ENCODE data around the gene ERN1.

ERN1 gene

DNA sequence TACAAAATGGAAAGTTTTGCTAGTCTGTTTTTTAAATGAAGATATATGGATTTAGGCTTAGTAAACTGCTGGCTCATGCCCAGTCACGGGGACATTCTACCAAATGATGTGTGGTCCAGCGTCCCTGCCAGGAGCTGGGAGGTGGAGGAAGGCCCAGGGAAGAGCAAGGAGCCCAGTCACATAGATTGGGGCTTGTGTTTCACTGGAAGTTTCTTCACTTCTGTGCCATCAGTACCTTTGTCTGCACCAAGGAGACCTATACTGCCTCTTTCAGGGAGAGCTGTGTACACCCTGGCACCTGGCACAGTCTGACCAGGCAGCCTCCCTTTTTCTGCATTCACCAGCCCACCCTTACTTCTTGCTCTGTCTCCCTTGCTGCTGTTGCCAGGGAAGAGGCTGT is 32.6 kb upstream of the ERN1 start:
- H3K27me3 ChIP-seq (ENCODE audit: insufficient read depth, poor library complexity, severe bottlenecking) = no peaks in the 10 kb centered on the region
- TF ChIP-seq SPI1 (IDR thresholded peaks at IDR 0.05; ENCODE audit: borderline replicate concordance, low read depth) (no peak), GABPA (IDR thresholded peaks at IDR 0.05; ENCODE audit: low read depth) (no peak), POLR2AphosphoS5 (IDR thresholded peaks at IDR 0.05; ENCODE audit: low read depth) (no peak)
- TF ChIP-seq, protein P1, sequence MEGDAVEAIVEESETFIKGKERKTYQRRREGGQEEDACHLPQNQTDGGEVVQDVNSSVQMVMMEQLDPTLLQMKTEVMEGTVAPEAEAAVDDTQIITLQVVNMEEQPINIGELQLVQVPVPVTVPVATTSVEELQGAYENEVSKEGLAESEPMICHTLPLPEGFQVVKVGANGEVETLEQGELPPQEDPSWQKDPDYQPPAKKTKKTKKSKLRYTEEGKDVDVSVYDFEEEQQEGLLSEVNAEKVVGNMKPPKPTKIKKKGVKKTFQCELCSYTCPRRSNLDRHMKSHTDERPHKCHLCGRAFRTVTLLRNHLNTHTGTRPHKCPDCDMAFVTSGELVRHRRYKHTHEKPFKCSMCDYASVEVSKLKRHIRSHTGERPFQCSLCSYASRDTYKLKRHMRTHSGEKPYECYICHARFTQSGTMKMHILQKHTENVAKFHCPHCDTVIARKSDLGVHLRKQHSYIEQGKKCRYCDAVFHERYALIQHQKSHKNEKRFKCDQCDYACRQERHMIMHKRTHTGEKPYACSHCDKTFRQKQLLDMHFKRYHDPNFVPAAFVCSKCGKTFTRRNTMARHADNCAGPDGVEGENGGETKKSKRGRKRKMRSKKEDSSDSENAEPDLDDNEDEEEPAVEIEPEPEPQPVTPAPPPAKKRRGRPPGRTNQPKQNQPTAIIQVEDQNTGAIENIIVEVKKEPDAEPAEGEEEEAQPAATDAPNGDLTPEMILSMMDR (IDR thresholded peaks at IDR 0.05; ENCODE audit: insufficient read depth, low read length) = no peak
- TF ChIP-seq, protein P2, sequence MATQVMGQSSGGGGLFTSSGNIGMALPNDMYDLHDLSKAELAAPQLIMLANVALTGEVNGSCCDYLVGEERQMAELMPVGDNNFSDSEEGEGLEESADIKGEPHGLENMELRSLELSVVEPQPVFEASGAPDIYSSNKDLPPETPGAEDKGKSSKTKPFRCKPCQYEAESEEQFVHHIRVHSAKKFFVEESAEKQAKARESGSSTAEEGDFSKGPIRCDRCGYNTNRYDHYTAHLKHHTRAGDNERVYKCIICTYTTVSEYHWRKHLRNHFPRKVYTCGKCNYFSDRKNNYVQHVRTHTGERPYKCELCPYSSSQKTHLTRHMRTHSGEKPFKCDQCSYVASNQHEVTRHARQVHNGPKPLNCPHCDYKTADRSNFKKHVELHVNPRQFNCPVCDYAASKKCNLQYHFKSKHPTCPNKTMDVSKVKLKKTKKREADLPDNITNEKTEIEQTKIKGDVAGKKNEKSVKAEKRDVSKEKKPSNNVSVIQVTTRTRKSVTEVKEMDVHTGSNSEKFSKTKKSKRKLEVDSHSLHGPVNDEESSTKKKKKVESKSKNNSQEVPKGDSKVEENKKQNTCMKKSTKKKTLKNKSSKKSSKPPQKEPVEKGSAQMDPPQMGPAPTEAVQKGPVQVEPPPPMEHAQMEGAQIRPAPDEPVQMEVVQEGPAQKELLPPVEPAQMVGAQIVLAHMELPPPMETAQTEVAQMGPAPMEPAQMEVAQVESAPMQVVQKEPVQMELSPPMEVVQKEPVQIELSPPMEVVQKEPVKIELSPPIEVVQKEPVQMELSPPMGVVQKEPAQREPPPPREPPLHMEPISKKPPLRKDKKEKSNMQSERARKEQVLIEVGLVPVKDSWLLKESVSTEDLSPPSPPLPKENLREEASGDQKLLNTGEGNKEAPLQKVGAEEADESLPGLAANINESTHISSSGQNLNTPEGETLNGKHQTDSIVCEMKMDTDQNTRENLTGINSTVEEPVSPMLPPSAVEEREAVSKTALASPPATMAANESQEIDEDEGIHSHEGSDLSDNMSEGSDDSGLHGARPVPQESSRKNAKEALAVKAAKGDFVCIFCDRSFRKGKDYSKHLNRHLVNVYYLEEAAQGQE (IDR thresholded peaks at IDR 0.05; ENCODE audit: insufficient replicate concordance, low read depth) = no peak
- DNase-seq (ENCODE audit: low read depth in 1 of 2, low spot score in 1 of 2) = no peak
- no peak overlapping the region for H3K27ac ChIP-seq (replicated peaks)
- H3K4me3 ChIP-seq (replicated peaks; ENCODE audit: insufficient read depth, low read length) = no peak overlapping the region

DNA sequence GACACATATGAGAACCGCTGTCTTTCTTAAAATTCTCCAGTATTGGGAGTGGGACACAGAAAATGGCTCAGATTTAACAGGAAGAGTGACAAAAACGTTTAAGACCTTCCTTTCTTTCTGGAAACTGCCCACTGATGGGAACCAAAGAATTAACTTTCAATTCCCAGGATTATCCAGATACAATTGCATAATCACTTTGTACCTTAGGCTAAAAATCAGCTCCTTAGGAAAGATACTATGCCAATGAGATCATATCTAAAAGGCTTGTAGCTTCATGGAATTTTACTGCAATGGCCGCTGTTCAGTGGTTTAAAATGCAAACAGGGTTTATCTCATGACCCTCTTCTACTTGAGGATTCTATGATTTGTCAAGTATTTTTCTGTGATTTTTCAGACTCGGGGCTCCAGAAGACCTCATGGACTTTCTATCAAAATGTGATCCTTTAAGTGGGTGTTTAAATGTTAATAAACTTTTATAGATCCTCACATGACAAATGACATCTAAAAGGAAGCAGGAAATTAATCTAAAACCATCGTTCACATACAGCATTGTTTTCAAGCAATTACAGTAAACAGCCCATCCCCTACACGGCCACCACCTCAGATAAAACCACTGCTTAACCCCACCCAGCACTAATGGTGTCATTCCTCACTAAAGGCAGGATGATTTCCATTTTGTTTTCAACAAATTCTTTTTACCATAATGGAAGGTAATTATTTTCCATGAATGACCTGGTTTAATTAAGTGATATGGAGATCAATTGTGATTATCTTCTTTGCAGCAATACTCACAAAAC is 31.6 kb upstream of the ERN1 start:
- Histone ChIP-seq H3K27ac (replicated peaks) (no peak overlapping the region), H3K27me3 (ENCODE audit: insufficient read depth, poor library complexity, severe bottlenecking) (no peaks in the 10 kb centered on the region), H3K4me3 (replicated peaks; ENCODE audit: insufficient read depth, low read length) (no peak overlapping the region)
- DNase-seq (ENCODE audit: low read depth in 1 of 2, low spot score in 1 of 2) = no peak
- no peak for TF ChIP-seq POLR2AphosphoS5 (IDR thresholded peaks at IDR 0.05; ENCODE audit: low read depth)
- TF ChIP-seq, protein P1 (IDR thresholded peaks at IDR 0.05; ENCODE audit: insufficient read depth, low read length) = no peak
- TF ChIP-seq GABPA (IDR thresholded peaks at IDR 0.05; ENCODE audit: low read depth) = no peak
- TF ChIP-seq SPI1 (IDR thresholded peaks at IDR 0.05; ENCODE audit: borderline replicate concordance, low read depth) = no peak
- TF ChIP-seq, protein P2 (IDR thresholded peaks at IDR 0.05; ENCODE audit: insufficient replicate concordance, low read depth) = no peak

DNA sequence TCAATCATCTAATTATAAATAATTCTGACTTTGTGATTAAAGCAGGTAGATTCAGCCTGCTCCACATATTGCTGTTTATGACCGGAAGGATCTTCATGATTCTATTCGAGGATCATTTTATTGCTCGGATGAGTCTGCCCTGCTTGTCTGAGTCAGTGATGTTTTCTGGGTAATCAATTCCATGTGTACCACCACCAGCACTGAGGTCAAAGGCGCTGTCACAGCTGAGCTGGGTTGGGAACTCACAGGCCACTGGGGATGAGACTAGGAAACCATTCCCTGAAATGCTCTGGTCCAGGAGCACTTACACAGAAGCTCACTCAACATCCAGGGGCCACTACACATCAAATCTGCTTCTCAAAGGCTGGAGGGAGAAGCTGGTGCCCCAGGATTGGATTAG is 30.4 kb upstream of the ERN1 start:
- no peaks in the 10 kb centered on the region for H3K27me3 ChIP-seq (ENCODE audit: insufficient read depth, poor library complexity, severe bottlenecking)
- H3K4me3 ChIP-seq (replicated peaks; ENCODE audit: insufficient read depth, low read length) = no peak overlapping the region
- TF ChIP-seq, protein P2 (IDR thresholded peaks at IDR 0.05; ENCODE audit: insufficient replicate concordance, low read depth) = no peak
- TF ChIP-seq, protein P1 (IDR thresholded peaks at IDR 0.05; ENCODE audit: insufficient read depth, low read length) = no peak
- TF ChIP-seq POLR2AphosphoS5 (IDR thresholded peaks at IDR 0.05; ENCODE audit: low read depth) = no peak
- no peak for TF ChIP-seq SPI1 (IDR thresholded peaks at IDR 0.05; ENCODE audit: borderline replicate concordance, low read depth)
- TF ChIP-seq GABPA (IDR thresholded peaks at IDR 0.05; ENCODE audit: low read depth) = no peak
- H3K27ac ChIP-seq (replicated peaks) = no peak overlapping the region
- DNase-seq (ENCODE audit: low read depth in 1 of 2, low spot score in 1 of 2) = no peak

Measured in HL-60 (cell line).